H1 (cell line): ENCODE results near the gene AIDA. TPM values are rescaled to one million over a fixed set of nuclear protein-coding genes. Genes with fewer than 3 reads are reported as not detected.

Experiments
- CTCF ChIA-PET: fragments of 300-600 bp; sonication (Branson Sonifier 250); formaldehyde crosslinking; loops from one replicate; lab custom pipeline; 2021; ENCODE audit not compliant: partially characterized antibody; lab: Charles Lee
- POLR2A ChIA-PET: fragments of 300-600 bp; sonication (Branson Sonifier 250); formaldehyde crosslinking; loops from one replicate; lab custom pipeline; 2021; ENCODE audit warnings: inconsistent platforms; ENCODE audit not compliant: partially characterized antibody; lab: Charles Lee
- DNase-seq, 2 experiments: peaks; one replicate each; pipeline versions ENCODE4 v3.0.0 to v3.0.0-alpha.2; 2010 to 2022; ENCODE audit warnings: low spot score in 2 of 2, low read depth in 1 of 2, mixed read lengths in 1 of 2
- FAIRE-seq: peaks from 2 replicates; lab custom pipeline; 2011; peaks lifted over from hg19 to GRCh38; lab: Jason Lieb, UNC
- H2AFZ ChIP-seq: 2 replicates; pipeline ENCODE4 v1.8.1; 2012; ENCODE audit warnings: low read length, inconsistent platforms
- H2AK5ac ChIP-seq: 2 replicates; pipeline ENCODE4 v1.6.1; 2013; ENCODE audit warnings: low read depth, low read length
- H2BK120ac ChIP-seq: replicated peaks from 2 replicates; pipeline ENCODE3; 2013; ENCODE audit warnings: low read depth, low read length, inconsistent platforms
- H2BK12ac ChIP-seq: 2 replicates; pipeline ENCODE4 v1.6.1; 2013; ENCODE audit warnings: low read depth, low read length
- H2BK15ac ChIP-seq: 2 replicates; pipeline ENCODE4 v1.6.1; 2013; ENCODE audit warnings: low read length
- H2BK20ac ChIP-seq: 2 replicates; pipeline ENCODE4 v1.6.1; 2013; ENCODE audit warnings: low read length
- H2BK5ac ChIP-seq: 2 replicates; pipeline ENCODE4 v1.6.1; 2013; ENCODE audit warnings: low read depth, low read length
- H3K14ac ChIP-seq: 2 replicates; pipeline ENCODE4 v1.6.1; 2013; ENCODE audit warnings: inconsistent platforms; ENCODE audit not compliant: insufficient read length
- H3K18ac ChIP-seq: 2 replicates; pipeline ENCODE4 v1.6.1; 2013; ENCODE audit warnings: low read length; ENCODE audit errors: extremely low read depth
- H3K23ac ChIP-seq: 2 replicates; pipeline ENCODE4 v1.6.1; 2013; ENCODE audit warnings: inconsistent platforms; ENCODE audit not compliant: insufficient read length
- H3K23me2 ChIP-seq: 2 replicates; pipeline ENCODE4 v1.6.1; 2013; ENCODE audit warnings: low read depth, low read length
- H3K27ac ChIP-seq: 2 replicates; pipeline ENCODE4 v1.6.1; 2011; ENCODE audit warnings: low read depth, low read length, inconsistent platforms
- H3K27me3 ChIP-seq, 4 experiments: replicated peaks in 1 of 4; 1 replicate in 1 of 4; 2 replicates in 3 of 4; pipeline versions ENCODE4 v1.6.1 to v1.8.1; 2011 to 2013; ENCODE audit warnings: low read length in 3 of 4, mild to moderate bottlenecking in 3 of 4, inconsistent platforms in 2 of 4, mixed read lengths in 2 of 4, moderate library complexity in 1 of 4; ENCODE audit not compliant: control insufficient read depth in 3 of 4, insufficient read depth in 3 of 4; ENCODE audit errors: extremely low read depth in 1 of 4
- H3K36me3 ChIP-seq, 4 experiments: 2 replicates each; pipeline versions ENCODE4 v1.6.1 to v1.8.1; 2011 to 2013; ENCODE audit warnings: mild to moderate bottlenecking in 4 of 4, low read length in 3 of 4, moderate library complexity in 2 of 4, control low read depth in 1 of 4, inconsistent platforms in 1 of 4; ENCODE audit not compliant: insufficient read depth in 4 of 4, control insufficient read depth in 2 of 4
- H3K4ac ChIP-seq: replicated peaks from 2 replicates; pipeline ENCODE3; 2013; ENCODE audit warnings: low read length, low read depth, mixed read lengths, inconsistent platforms; ENCODE audit not compliant: insufficient read length
- H3K4me1 ChIP-seq, 4 experiments: replicated peaks in 1 of 4; 1 replicate in 1 of 4; 2 replicates in 3 of 4; pipeline versions ENCODE4 v1.6.1 to v1.8.1; 2011 to 2013; ENCODE audit warnings: low read length in 3 of 4, inconsistent platforms in 2 of 4, mixed read lengths in 1 of 4; ENCODE audit not compliant: insufficient read depth in 4 of 4, control insufficient read depth in 3 of 4
- H3K4me2 ChIP-seq, 2 experiments: 2 replicates each; pipeline versions ENCODE4 v1.6.1 to v1.8.1; 2011 to 2013; ENCODE audit warnings: low read depth in 2 of 2, low read length in 2 of 2, control low read depth in 1 of 2, inconsistent platforms in 1 of 2, mild to moderate bottlenecking in 1 of 2; ENCODE audit not compliant: insufficient read depth in 1 of 2
- H3K4me3 ChIP-seq, 4 experiments: fragments of 200-600, 300-600 bp in 1 of 4; sonication (generic), shearing (Covaris generic), sonication (Bioruptor Twin) in 1 of 4; 2 replicates each; pipeline versions ENCODE4 v1.5.1 to v1.8.1; 2011 to 2016; ENCODE audit warnings: low read length in 4 of 4, low read depth in 3 of 4, control low read depth in 2 of 4, inconsistent platforms in 2 of 4, mild to moderate bottlenecking in 2 of 4, mixed read lengths in 1 of 4, moderate library complexity in 1 of 4; ENCODE audit not compliant: insufficient read depth in 2 of 4; ENCODE audit errors: extremely low read depth in 1 of 4
- H3K56ac ChIP-seq: replicated peaks from 2 replicates; pipeline ENCODE3; 2013; ENCODE audit warnings: low read depth, mild to moderate bottlenecking, mixed read lengths, low read length, inconsistent platforms; ENCODE audit not compliant: insufficient read length
- H3K79me1 ChIP-seq: 2 replicates; pipeline ENCODE4 v1.6.1; 2013; ENCODE audit warnings: low read depth, low read length, control low read depth
- H3K79me2 ChIP-seq, 2 experiments: 2 replicates each; pipeline versions ENCODE4 v1.6.1 to v1.8.1; 2012 to 2013; ENCODE audit warnings: low read length in 2 of 2, mild to moderate bottlenecking in 2 of 2, inconsistent platforms in 1 of 2; ENCODE audit not compliant: insufficient read depth in 2 of 2, control insufficient read depth in 1 of 2
- H3K9ac ChIP-seq, 4 experiments: replicated peaks in 1 of 4; 1 replicate in 1 of 4; 2 replicates in 3 of 4; pipeline versions ENCODE4 v1.6.1 to v1.8.1; 2011 to 2013; ENCODE audit warnings: low read depth in 3 of 4, low read length in 3 of 4, control low read depth in 2 of 4, mild to moderate bottlenecking in 2 of 4, moderate library complexity in 2 of 4, inconsistent platforms in 1 of 4; ENCODE audit errors: extremely low read depth in 1 of 4
- H3K9me3 ChIP-seq, 2 experiments: 2 replicates each; pipeline versions ENCODE4 v1.6.1 to v1.8.1; 2012 to 2013; ENCODE audit warnings: mild to moderate bottlenecking in 2 of 2, moderate library complexity in 2 of 2, control low read depth in 1 of 2, inconsistent platforms in 1 of 2, low read depth in 1 of 2, low read length in 1 of 2, mixed read lengths in 1 of 2; ENCODE audit not compliant: insufficient read depth in 2 of 2
- H4K20me1 ChIP-seq, 2 experiments: replicated peaks in 1 of 2; 2 replicates each; pipeline versions ENCODE3 to v1.8.1; 2011 to 2013; ENCODE audit warnings: inconsistent platforms in 2 of 2, low read length in 2 of 2, mild to moderate bottlenecking in 1 of 2; ENCODE audit not compliant: insufficient read depth in 2 of 2, control insufficient read depth in 1 of 2
- H4K5ac ChIP-seq: 2 replicates; pipeline ENCODE4 v1.6.1; 2013; ENCODE audit warnings: low read length, low read depth, mixed read lengths, inconsistent platforms; ENCODE audit not compliant: insufficient read length
- H4K8ac ChIP-seq: 2 replicates; pipeline ENCODE4 v1.8.0; 2013; ENCODE audit warnings: mild to moderate bottlenecking, moderate library complexity, low read length, inconsistent platforms; ENCODE audit not compliant: insufficient read depth; ENCODE audit errors: extremely low read depth
- H4K91ac ChIP-seq: replicated peaks from 2 replicates; pipeline ENCODE3; 2013; ENCODE audit warnings: low read length, mixed read lengths, inconsistent platforms; ENCODE audit not compliant: insufficient read length
- HDAC2 ChIP-seq, 2 experiments: fragments of 300-600 bp in 1 of 2; sonication (generic) in 1 of 2; IDR thresholded peaks; 2 replicates each; pipeline ENCODE4 v1.6.1; 2011 to 2012; ENCODE audit warnings: low read depth in 2 of 2, low read length in 2 of 2, mild to moderate bottlenecking in 2 of 2, moderate library complexity in 2 of 2, borderline replicate concordance in 1 of 2, inconsistent platforms in 1 of 2
- MAFK ChIP-seq: IDR thresholded peaks from 2 replicates; pipeline ENCODE4 v1.6.1; 2012; ENCODE audit warnings: low read depth, mild to moderate bottlenecking, improper control_type of control experiment, low read length
- POU5F1 ChIP-seq: IDR thresholded peaks from 2 replicates; pipeline ENCODE4 v1.6.1; 2011; ENCODE audit warnings: low read depth, mild to moderate bottlenecking, low read length, moderate library complexity
- WGBS, 2 experiments: shearing (Covaris generic) in 1 of 2; methylation state at CpG; one replicate each; pipeline versions ENCODE4 v1.1.6 to v1.1.7; 2013 to 2015; ENCODE audit warnings: low lambda C conversion rate in 2 of 2, mixed read lengths in 2 of 2, inconsistent platforms in 1 of 2, low coverage in 1 of 2, missing lambda C conversion rate in 1 of 2; ENCODE audit not compliant: insufficient replicate concordance in 2 of 2, insufficient coverage in 1 of 2, insufficient read length in 1 of 2; ENCODE audit errors: extremely low coverage in 1 of 2, missing lambda C conversion rate in 1 of 2; 5-methylcytosine and 5-hydroxymethylcytosine counted together
- polyA plus RNA-seq, 7 experiments: library from polyadenylated mRNA; depleted of rRNA in 3 of 7; stranded (reverse) in 5 of 7; unstranded in 2 of 7; fragments of >200 nt in 5 of 7; fragments of 200-250 nt in 2 of 7; gene quantifications; 1 replicate in 5 of 7; 2 replicates in 1 of 7; 4 replicates in 1 of 7; pipeline versions ENCODE4 v1.2.1 to v1.2.3, GENCODE V29; 2011 to 2013; ENCODE audit warnings: missing spikeins in 2 of 7, mixed read lengths in 2 of 7
- total RNA-seq: library from RNA; stranded (reverse); fragmentation: NEBNext Ultra II Directional; extraction: Animal tissue kit (Norgen Biotek cat#: 25700); gene quantifications from 2 replicates; pipeline ENCODE4 v1.2.1, GENCODE V29; 2021

Gene AIDA
- total and polyA plus RNA-seq, 2 of the 8 experiments (the other 6 are each of a cell fraction or from before 2014, with no cell fraction given) = 52.5 to 103 TPM

GRCh38 chr1:222734740-222735139 is 22.4 kb upstream of the AIDA start:
- Histone ChIP-seq H3K23ac (no peak overlapping the region), H3K4me1 (peaks cover 6 to 14% (median 11%) of the 10 kb centered on the region in 4 experiments; a peak in 6 of 7 replicates), H2BK15ac (no peak overlapping the region), H3K4ac (no peak overlapping the region), H2BK5ac (no peak overlapping the region), H3K4me3 (no peak overlapping the region), H2AFZ (no peak overlapping the region), H4K91ac (no peak overlapping the region), H3K79me2 (no peaks in the 10 kb centered on the region), H4K8ac (no peak overlapping the region), H2AK5ac (no peak overlapping the region), H2BK20ac (no peak overlapping the region), H2BK12ac (no peak overlapping the region), H3K4me2 (no peak overlapping the region), H3K27ac (no peak overlapping the region), H4K20me1 (no peaks in the 10 kb centered on the region), H4K5ac (no peak overlapping the region), H3K79me1 (no peaks in the 10 kb centered on the region), H3K18ac (no peak overlapping the region), H3K36me3 (peaks cover 3 to 41% (median 21%) of the 10 kb centered on the region in 4 experiments; a peak in 7 of 8 replicates), H3K14ac (no peak overlapping the region), H3K23me2 (no peaks in the 10 kb centered on the region), H3K9me3 (no peaks in the 10 kb centered on the region), H3K56ac (no peak overlapping the region), H2BK120ac (no peak overlapping the region), H3K27me3 (no peaks in the 10 kb centered on the region), H3K9ac (no peak overlapping the region)
- peak; percentile 53; the same call in 1 of the 2 replicates for TF ChIP-seq MAFK
- no peak for TF ChIP-seq HDAC2 (IDR thresholded peaks at IDR 0.05; ENCODE audit: borderline replicate concordance in 1 of 2, low read depth in 2 of 2, low read length in 2 of 2)
- no peak for TF ChIP-seq POU5F1
- ChIA-PET CTCF (no interaction called here), POLR2A (no interaction called here)
- DNase-seq (no peak), FAIRE-seq (no peak)
- WGBS, 2 experiments = 87% methylated on average over 1 of the region's 1 CpG; no CpG with 5 or more reads in 1 of the 2 experiments
